CD14-positive monocyte (primary cell): ENCODE data around the gene NUP58. TPM values are rescaled to one million over a fixed set of nuclear protein-coding genes. Genes with fewer than 3 reads are reported as not detected.
A peak's percentile ranks its signal among the peaks of the same experiment; 100 is the strongest.

Experiments used
- DNase-seq, 3 donors: peaks; one replicate each; pipeline ENCODE4 v3.0.0-alpha.2; 2011 to 2022
- H2AFZ ChIP-seq: 2 replicates; pipeline ENCODE4 v1.6.0; 2012; ENCODE audit warnings: mild to moderate bottlenecking, low read depth, low read length, inconsistent platforms; ENCODE audit not compliant: insufficient read depth, poor library complexity, severe bottlenecking
- H3K27ac ChIP-seq, 2 donors: 1 replicate in 1 of 2; 2 replicates in 1 of 2; pipeline ENCODE4 v1.5.1; 2012 to 2013; ENCODE audit warnings: low read length in 2 of 2, control low read depth in 1 of 2, inconsistent platforms in 1 of 2, low read depth in 1 of 2, mild to moderate bottlenecking in 1 of 2
- H3K27me3 ChIP-seq, 2 donors: one replicate each; pipeline versions ENCODE4 v1.6.0 to v1.6.1; 2011 to 2013; ENCODE audit warnings: low read length in 2 of 2; ENCODE audit not compliant: control insufficient read depth in 2 of 2, insufficient read depth in 2 of 2
- H3K36me3 ChIP-seq, 2 donors: replicated peaks in 1 of 2; 1 replicate in 1 of 2; 2 replicates in 1 of 2; pipeline versions ENCODE4 v1.5.1 to v1.6.1; 2012 to 2013; ENCODE audit warnings: low read length in 2 of 2, control low read depth in 1 of 2, inconsistent platforms in 1 of 2, mild to moderate bottlenecking in 1 of 2; ENCODE audit not compliant: insufficient read depth in 2 of 2, control insufficient read depth in 1 of 2
- H3K4me1 ChIP-seq, 2 donors: 1 replicate in 1 of 2; 2 replicates in 1 of 2; pipeline versions ENCODE4 v1.5.1 to v1.6.1; 2012 to 2013; ENCODE audit warnings: low read length in 2 of 2, control low read depth in 1 of 2, inconsistent platforms in 1 of 2, mild to moderate bottlenecking in 1 of 2, moderate library complexity in 1 of 2; ENCODE audit not compliant: insufficient read depth in 2 of 2, control insufficient read depth in 1 of 2
- H3K4me2 ChIP-seq: replicated peaks from 2 replicates; pipeline ENCODE3; 2012; ENCODE audit warnings: low read length, moderate library complexity, mild to moderate bottlenecking; ENCODE audit not compliant: poor library complexity, severe bottlenecking; ENCODE audit errors: extremely low read depth
- H3K4me3 ChIP-seq, 3 experiments: fragments of 200-600 bp in 1 of 3; sonication (generic) in 1 of 3; replicated peaks in 1 of 3; 1 replicate in 2 of 3; 2 replicates in 1 of 3; pipeline ENCODE4 v1.5.1; 2011 to 2013; ENCODE audit warnings: low read length in 3 of 3, mild to moderate bottlenecking in 3 of 3, control low read depth in 2 of 3, low read depth in 2 of 3, inconsistent platforms in 1 of 3, moderate library complexity in 1 of 3
- H3K79me2 ChIP-seq: 2 replicates; pipeline ENCODE4 v1.6.0; 2012; ENCODE audit warnings: mild to moderate bottlenecking, control low read depth, inconsistent platforms, low read length, moderate library complexity; ENCODE audit not compliant: insufficient read depth
- H3K9ac ChIP-seq: 2 replicates; pipeline ENCODE4 v1.6.0; 2017; ENCODE audit warnings: low read length, mild to moderate bottlenecking; ENCODE audit not compliant: insufficient read depth, poor library complexity, severe bottlenecking
- H3K9me3 ChIP-seq, 2 donors: replicated peaks in 1 of 2; 1 replicate in 1 of 2; 2 replicates in 1 of 2; pipeline versions ENCODE4 v1.5.1 to v1.6.1; 2012 to 2013; ENCODE audit warnings: low read length in 2 of 2, control low read depth in 1 of 2; ENCODE audit not compliant: control insufficient read depth in 1 of 2, insufficient read depth in 1 of 2
- H4K20me1 ChIP-seq: 2 replicates; pipeline ENCODE4 v1.6.0; 2012; ENCODE audit warnings: mild to moderate bottlenecking, low read length, control low read depth, moderate library complexity; ENCODE audit not compliant: insufficient read depth
- H3K27ac Mint-ChIP-seq, 7 donors: one replicate each; pipeline ENCODE4 v1.8.0; 2020; ENCODE audit warnings: mild to moderate bottlenecking in 7 of 7, mixed read lengths in 7 of 7, moderate library complexity in 6 of 7, inconsistent platforms in 2 of 7
- H3K27me3 Mint-ChIP-seq, 3 donors: one replicate each; pipeline ENCODE4 v1.8.0; 2021 to 2022; ENCODE audit warnings: low read depth in 3 of 3, mild to moderate bottlenecking in 3 of 3, mixed read lengths in 3 of 3, moderate library complexity in 3 of 3, inconsistent platforms in 1 of 3
- H3K36me3 Mint-ChIP-seq, 2 donors: one replicate each; pipeline ENCODE4 v1.8.0; 2020; ENCODE audit warnings: mixed read lengths in 2 of 2, inconsistent platforms in 1 of 2, mild to moderate bottlenecking in 1 of 2
- H3K4me1 Mint-ChIP-seq: one replicate; pipeline ENCODE4 v1.8.0; 2020; ENCODE audit warnings: mild to moderate bottlenecking, mixed read lengths
- H3K4me3 Mint-ChIP-seq, 2 donors: one replicate each; pipeline ENCODE4 v1.8.0; 2020; ENCODE audit warnings: mild to moderate bottlenecking in 2 of 2, mixed read lengths in 2 of 2, moderate library complexity in 1 of 2
- H3K9me3 Mint-ChIP-seq, 7 donors: one replicate each; pipeline ENCODE4 v1.8.0; 2020 to 2022; ENCODE audit warnings: mixed read lengths in 7 of 7, mild to moderate bottlenecking in 6 of 7, moderate library complexity in 6 of 7, inconsistent platforms in 2 of 7
- WGBS: methylation state at CpG from one replicate; pipeline ENCODE4 v1.1.5; 2013; ENCODE audit warnings: missing lambda C conversion rate; ENCODE audit not compliant: insufficient coverage; 5-methylcytosine and 5-hydroxymethylcytosine counted together
- intact Hi-C, 2 donors: fragments of 100-400 bp; cut with micrococcal nuclease; formaldehyde crosslinking; loops; one replicate each; pipeline versions ENCODE4 v1.15.0 to v1.15.1; 2023
- polyA plus RNA-seq, 3 donors: library from polyadenylated mRNA; depleted of rRNA in 1 of 3; unstranded in 2 of 3; stranded (reverse) in 1 of 3; fragments of 300-500 nt in 2 of 3; fragments of >200 nt in 1 of 3; fragmentation: Illumina TruSeq in 2 of 3; gene quantifications; 1 replicate in 2 of 3; 2 replicates in 1 of 3; pipeline ENCODE4 v1.2.3, GENCODE V29; 2012 to 2021
- TF ChIP-seq, protein P1 (sequence below): fragments of 200-600 bp; IDR thresholded peaks from one replicate; pipeline ENCODE4 v1.8.0; 2022; ENCODE audit warnings: antibody characterized with exemption, mild to moderate bottlenecking

NUP58 gene
- polyA plus RNA-seq, 3 donors: 21.5 to 26.3 (median 25.1) TPM

DNA sequence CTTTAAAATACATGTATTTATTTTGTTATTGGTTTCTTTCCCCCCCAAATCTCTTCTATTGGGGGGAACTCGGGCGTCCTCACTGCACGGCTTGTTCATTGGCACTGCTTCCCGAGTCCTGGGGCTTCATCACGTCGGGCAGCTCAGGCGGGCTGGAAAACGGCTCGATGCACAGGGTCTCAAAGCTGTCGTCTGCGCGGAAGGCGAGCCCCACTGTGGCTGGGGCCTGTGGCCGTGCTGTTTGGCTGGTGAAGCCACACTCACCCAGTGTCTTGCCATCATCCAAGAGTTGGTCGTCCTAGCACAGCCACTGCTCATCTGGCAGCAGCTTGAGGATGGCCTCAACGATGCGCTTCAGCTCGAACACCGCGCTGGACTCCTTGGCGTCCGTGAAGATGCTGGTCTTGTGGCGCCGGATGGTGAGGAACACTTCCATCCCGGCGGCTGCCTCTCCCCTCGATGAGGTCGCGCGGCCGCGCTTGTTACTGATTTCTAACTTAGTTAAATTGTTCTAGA lies 64.4 kb downstream of the NUP58 start:
- Histone ChIP-seq H3K9me3 (peaks cover 0 to under 1% of the 10 kb centered on the region in 2 donors), H3K27ac (no peak overlapping the region), H2AFZ (no peak overlapping the region), H3K27me3 (peaks cover 8 to 28% of the 10 kb centered on the region in 2 donors), H3K79me2 (no peaks in the 10 kb centered on the region), H3K4me2 (no peak overlapping the region), H3K9ac (no peak overlapping the region), H3K36me3 (no peaks in the 10 kb centered on the region), H3K4me1 (no peaks in the 10 kb centered on the region), H4K20me1 (no peaks in the 10 kb centered on the region), H3K4me3 (no peak overlapping the region)
- no peak for DNase-seq
- H3K9me3 Mint-ChIP-seq: peaks cover 0 to 10% (median 2%) of the 10 kb centered on the region in 7 donors
- H3K4me1 Mint-ChIP-seq: no peaks in the 10 kb centered on the region
- 95% methylated on average over 20 of the region's 32 CpGs for WGBS
- peaks cover 31 to 42% (median 34%) of the 10 kb centered on the region in 3 donors for H3K27me3 Mint-ChIP-seq
- intact Hi-C loops: loop anchor here in 1 of 2 donors (10.0 kb wide), 1 partner anchor 141 kb away; no protein-coding TSS in a partner anchor
- H3K4me3 Mint-ChIP-seq: no peak overlapping the region
- H3K36me3 Mint-ChIP-seq: no peaks in the 10 kb centered on the region
- H3K27ac Mint-ChIP-seq: no peak overlapping the region
- TF ChIP-seq, protein P1, sequence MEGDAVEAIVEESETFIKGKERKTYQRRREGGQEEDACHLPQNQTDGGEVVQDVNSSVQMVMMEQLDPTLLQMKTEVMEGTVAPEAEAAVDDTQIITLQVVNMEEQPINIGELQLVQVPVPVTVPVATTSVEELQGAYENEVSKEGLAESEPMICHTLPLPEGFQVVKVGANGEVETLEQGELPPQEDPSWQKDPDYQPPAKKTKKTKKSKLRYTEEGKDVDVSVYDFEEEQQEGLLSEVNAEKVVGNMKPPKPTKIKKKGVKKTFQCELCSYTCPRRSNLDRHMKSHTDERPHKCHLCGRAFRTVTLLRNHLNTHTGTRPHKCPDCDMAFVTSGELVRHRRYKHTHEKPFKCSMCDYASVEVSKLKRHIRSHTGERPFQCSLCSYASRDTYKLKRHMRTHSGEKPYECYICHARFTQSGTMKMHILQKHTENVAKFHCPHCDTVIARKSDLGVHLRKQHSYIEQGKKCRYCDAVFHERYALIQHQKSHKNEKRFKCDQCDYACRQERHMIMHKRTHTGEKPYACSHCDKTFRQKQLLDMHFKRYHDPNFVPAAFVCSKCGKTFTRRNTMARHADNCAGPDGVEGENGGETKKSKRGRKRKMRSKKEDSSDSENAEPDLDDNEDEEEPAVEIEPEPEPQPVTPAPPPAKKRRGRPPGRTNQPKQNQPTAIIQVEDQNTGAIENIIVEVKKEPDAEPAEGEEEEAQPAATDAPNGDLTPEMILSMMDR: no peak

GRCh38 chr13:25371158-25371874 lies 69.9 kb downstream of the NUP58 start:
- H4K20me1 ChIP-seq: no peaks in the 10 kb centered on the region
- no peak overlapping the region for H3K27ac ChIP-seq
- H2AFZ ChIP-seq: no peak overlapping the region
- no peaks in the 10 kb centered on the region for H3K4me1 ChIP-seq
- no peak overlapping the region for H3K4me2 ChIP-seq
- TF ChIP-seq, protein P1: no peak
- H3K27me3 ChIP-seq: peaks cover 44 to 75% of the 10 kb centered on the region in 2 donors
- no peak overlapping the region for H3K9ac ChIP-seq
- peaks cover 0 to 27% of the 10 kb centered on the region in 2 donors for H3K9me3 ChIP-seq
- no peak for DNase-seq
- Mint-ChIP-seq H3K4me3 (peak overlapping the region in 1 of 2 donors; percentile 70), H3K9me3 (peaks cover 0 to 6% (median 2%) of the 10 kb centered on the region in 7 donors), H3K27me3 (peaks cover 71 to 88% (median 78%) of the 10 kb centered on the region in 3 donors), H3K4me1 (peaks cover 8% of the 10 kb centered on the region), H3K36me3 (peaks cover 0 to 2% of the 10 kb centered on the region in 2 donors), H3K27ac (no peak overlapping the region)
- 42% methylated on average over 11 of the region's 20 CpGs for WGBS
- intact Hi-C loops: loop anchor here in 1 of 2 donors (5.0 kb wide), 1 partner anchor 374 kb away; no protein-coding TSS in a partner anchor
- H3K36me3 ChIP-seq: no peaks in the 10 kb centered on the region
- no peaks in the 10 kb centered on the region for H3K79me2 ChIP-seq
- H3K4me3 ChIP-seq: no peak overlapping the region
